ENCODE measurements around the gene PKD1. TPM values are rescaled to one million over a fixed set of nuclear protein-coding genes. Genes with fewer than 3 reads are reported as not detected.

The PKD1 gene
- polyA plus RNA-seq, 4 donors, result 48.3 to 128 (median 95.9) TPM

GRCh38 chr16:2056681-2057407 is 78.9 kb downstream of the PKD1 start:
- no peak for DNase-seq (ENCODE audit: low read depth in 4 of 4, low spot score in 2 of 4)

GRCh38 chr16:2056077-2056476 is 79.6 kb downstream of the PKD1 start:
- DNase-seq (ENCODE audit: low read depth in 4 of 4, low spot score in 2 of 4), result no peak

- DNase-seq (ENCODE audit: low read depth in 4 of 4, low spot score in 2 of 4), result no peak
Observed at GRCh38 chr16:2054543-2055245, 81.0 kb downstream of the PKD1 start.

- no peak for DNase-seq (ENCODE audit: low read depth in 4 of 4, low spot score in 2 of 4)
Observed at GRCh38 chr16:2053897-2054296, 81.8 kb downstream of the PKD1 start.

GRCh38 chr16:2053211-2053610 is 82.5 kb downstream of the PKD1 start:
- DNase-seq (ENCODE audit: low read depth in 4 of 4, low spot score in 2 of 4), result no peak

GRCh38 chr16:2048116-2048543 is 87.6 kb downstream of the PKD1 start:
- no peak for DNase-seq (ENCODE audit: low read depth in 4 of 4, low spot score in 2 of 4)

GRCh38 chr16:2047330-2048115 is 88.2 kb downstream of the PKD1 start, which contains the start of the genes NTHL1 and TSC2:
Gene NTHL1 (minus strand): TSS chr16:2047834. CDS start chr16:2047823, 11 bp downstream.
Gene TSC2 (plus strand): TSS chr16:2047985. CDS start chr16:2048616, 631 bp downstream.
- DNase-seq (ENCODE audit: low read depth in 4 of 4, low spot score in 2 of 4), result peak in 3 of 4 donors; percentile 75 to 93 (median 90)

GRCh38 chr16:2046893-2047329 is 88.8 kb downstream of the PKD1 start:
- DNase-seq (ENCODE audit: low read depth in 4 of 4, low spot score in 2 of 4), result no peak

GRCh38 chr16:2045965-2046892 is 89.5 kb downstream of the PKD1 start:
- no peak for DNase-seq (ENCODE audit: low read depth in 4 of 4, low spot score in 2 of 4)

- no peak for DNase-seq (ENCODE audit: low read depth in 4 of 4, low spot score in 2 of 4)
Observed at GRCh38 chr16:2044541-2044940, 91.2 kb downstream of the PKD1 start.

- no peak for DNase-seq (ENCODE audit: low read depth in 4 of 4, low spot score in 2 of 4)
Observed at GRCh38 chr16:2043667-2044451, 91.8 kb downstream of the PKD1 start.

- DNase-seq (ENCODE audit: low read depth in 4 of 4, low spot score in 2 of 4), result no peak
Observed at GRCh38 chr16:2042986-2043666, 92.6 kb downstream of the PKD1 start.

GRCh38 chr16:2042171-2042985 is 93.3 kb downstream of the PKD1 start:
- DNase-seq (ENCODE audit: low read depth in 4 of 4, low spot score in 2 of 4), result no peak

- DNase-seq (ENCODE audit: low read depth in 4 of 4, low spot score in 2 of 4), result no peak
Observed at GRCh38 chr16:2040787-2041522, 94.7 kb downstream of the PKD1 start.

- DNase-seq (ENCODE audit: low read depth in 4 of 4, low spot score in 2 of 4), result no peak
Observed at GRCh38 chr16:2040041-2040786, 95.5 kb downstream of the PKD1 start.

GRCh38 chr16:2039274-2040031 is 96.2 kb downstream of the PKD1 start:
- DNase-seq (ENCODE audit: low read depth in 4 of 4, low spot score in 2 of 4), result no peak
